ENCODE data around the gene SPTLC2.
"Not testable (repeated sequence)": the region's sequence is repeated elsewhere in the genome, so short reads cannot be mapped to it uniquely, and the experiment has no call there.

SPTLC2 gene

DNA sequence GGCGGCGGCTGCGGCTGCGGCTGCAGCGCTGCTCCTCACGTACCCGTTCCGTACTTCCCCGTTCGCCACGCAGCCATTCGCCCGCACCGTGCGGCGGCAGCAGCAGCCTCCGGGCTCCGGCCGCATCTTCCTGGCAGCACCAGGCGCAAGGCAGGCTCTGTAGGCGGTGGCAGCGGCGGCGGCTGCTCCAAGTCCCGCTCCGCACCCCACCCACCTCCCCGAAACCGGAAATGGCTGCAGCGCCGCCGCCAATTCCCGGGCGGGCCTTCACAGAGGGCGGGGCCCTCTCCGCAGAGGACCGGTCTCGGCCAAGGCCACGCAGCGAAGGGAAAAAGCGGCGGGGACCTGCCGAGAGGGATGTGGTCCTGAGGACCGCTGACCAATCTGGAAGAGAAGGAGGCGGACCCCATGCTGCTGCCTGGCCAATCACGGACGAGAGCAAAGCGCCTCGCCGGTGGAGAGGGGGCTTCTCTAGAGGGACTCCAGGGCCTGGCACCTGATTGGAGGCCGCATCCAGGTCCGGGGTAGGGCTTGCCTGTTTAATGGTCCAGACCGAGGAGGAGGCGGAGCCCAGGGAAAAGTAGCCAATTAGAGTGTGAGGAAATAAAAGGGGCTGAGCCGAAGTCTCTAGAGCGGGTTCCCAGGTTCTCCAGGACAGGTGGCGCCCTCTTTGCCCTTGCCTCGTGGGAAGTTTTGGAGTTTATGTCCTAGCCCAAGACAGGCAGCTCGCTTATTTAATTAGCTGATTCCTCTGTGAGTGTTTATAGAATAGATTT, at the start of gene SPTLC2:
TSS of gene SPTLC2 (minus strand) at position 184 of the 776 bp plus-strand sequence. CDS start at position 126, 58 bp downstream.
- DNase-seq = peak; percentile 99

GRCh38 chr14:77663293-77663692, 46.9 kb upstream of the SPTLC2 start:
- DNase-seq = no peak

DNA sequence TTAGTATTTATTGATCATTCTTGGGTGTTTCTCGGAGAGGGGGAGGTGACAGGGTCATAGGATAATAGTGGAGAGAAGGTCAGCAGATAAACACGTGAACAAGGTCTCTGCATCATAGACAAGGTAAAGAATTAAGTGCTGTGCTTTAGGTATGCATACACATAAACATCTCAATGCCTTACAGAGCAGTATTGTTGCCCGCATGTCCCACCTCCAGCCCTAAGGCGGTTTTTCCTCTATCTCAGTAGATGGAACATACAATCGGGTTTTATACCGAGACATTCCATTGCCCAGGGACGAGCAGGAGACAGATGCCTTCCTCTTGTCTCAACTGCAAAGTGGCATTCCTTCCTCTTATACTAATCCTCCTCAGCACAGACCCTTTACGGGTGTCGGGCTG, 45.1 kb upstream of the SPTLC2 start:
- DNase-seq = not testable (repeated sequence)

DNA sequence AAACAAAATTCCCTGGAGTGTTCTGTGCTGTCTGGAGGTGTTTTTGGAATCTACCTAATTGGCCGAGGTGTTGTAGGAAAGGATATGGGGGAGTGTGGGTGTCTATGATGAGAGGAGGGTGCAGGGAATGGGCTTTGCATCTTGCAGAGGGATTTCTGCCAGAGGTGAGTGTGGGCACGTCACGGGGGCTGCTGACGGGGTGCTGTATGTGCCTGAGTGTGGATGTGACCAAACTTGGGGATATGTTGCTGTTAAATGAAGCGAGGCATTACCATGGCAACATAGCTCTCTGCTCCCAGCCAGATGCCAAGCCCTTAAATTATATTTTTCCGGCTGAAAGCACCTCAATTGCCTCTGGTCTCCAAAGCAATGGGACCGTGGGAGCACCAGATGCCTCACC, 44.3 kb upstream of the SPTLC2 start:
- no peak for DNase-seq

- no peak for DNase-seq
These were observed 43.4 kb upstream of the SPTLC2 start for GRCh38 chr14:77659831-77660230.

DNA sequence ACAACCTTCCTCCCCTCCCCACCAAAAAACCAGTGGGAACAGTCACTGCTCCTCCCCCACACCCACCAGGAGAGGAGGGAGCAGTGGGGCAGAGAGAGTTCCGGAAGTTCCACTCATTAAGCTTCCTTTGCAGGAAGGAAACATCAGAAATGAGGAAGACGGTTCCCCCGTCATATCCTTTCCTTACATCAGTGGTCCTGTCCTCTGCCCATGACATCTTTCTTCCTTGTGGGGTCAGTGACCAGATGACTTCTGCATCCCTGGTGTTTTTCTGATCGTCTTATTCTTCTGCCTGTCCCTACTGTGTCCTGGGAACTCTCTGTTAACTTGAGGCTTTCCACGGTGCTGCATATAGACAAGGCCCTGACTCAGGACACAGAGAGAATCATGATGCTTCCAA, 40.8 kb upstream of the SPTLC2 start:
- DNase-seq = no peak

DNA sequence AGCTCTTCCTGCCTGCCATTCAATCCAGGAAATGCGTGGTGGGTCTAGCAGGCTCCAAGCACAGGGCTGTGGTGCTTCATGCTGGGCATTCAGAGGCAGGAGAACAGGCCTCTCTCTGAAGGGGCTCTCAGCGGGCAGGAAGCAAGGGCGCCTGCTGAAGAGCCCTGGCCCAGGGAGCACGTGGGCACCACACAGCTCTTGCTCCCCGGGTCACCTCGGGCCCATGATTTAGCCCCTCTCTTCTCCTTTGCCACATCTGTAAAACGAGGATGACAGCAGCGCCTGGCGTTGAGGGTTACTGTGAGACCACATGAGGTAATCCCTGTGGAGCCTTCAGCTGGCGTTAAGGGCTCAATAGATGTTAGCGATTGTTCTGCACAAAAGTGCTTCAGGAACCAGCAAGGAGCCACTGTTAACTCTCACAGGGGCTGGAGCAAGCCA, 37.6 kb upstream of the SPTLC2 start:
- DNase-seq = peak; percentile 34 to 51

DNA sequence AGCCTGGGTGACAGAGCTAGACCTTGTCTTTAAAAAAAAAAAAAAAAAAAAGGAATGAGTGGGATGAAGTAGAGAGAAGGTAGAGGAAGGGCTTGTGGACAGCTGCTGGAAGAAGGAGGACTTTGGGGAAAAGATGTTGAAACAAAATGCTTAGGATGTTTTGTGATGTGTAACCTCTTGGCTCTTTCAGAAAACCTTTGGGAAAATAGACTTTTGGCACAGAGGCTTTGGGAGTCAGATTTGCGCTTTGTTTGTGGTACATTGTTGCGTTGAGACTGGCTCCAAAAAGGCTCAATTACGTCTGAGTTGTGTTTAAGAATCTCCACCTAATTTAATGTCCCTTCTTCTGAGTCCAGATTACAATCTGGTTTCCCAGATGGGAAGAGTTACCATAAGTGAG, 32.9 kb upstream of the SPTLC2 start:
- no peak for DNase-seq

DNA sequence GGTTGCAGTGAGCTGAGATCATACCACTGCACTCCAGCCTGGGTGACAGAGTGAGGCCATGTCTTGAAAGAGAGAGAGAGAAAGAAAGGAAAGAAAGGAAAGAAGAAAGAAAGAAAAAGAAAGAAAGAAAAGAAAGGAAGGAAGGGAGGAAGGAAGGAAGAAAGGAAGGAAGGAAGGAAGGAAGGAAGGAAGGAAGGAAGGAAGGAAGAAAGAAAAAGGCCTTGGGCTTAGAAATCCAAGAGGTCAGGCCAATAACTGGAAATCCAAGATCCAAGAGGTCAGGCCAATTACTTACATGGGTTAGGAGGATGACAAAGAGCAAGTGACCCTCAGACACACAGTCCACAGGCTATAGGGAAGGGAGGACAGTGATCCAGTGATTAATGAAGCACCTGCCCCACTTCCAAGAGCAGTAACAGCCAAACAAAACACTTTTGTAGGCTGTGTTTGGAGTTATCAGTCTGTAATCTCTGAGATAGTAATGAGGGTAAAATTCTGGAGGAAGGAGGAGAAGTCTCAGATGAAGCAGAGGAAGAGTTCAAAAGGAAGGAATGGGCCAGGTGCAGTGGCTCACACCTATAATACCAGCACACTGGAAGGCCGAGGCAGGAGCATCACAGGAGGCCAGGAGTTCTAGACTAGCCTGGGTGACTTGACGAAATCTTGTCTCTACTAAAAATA, 32.2 kb upstream of the SPTLC2 start:
- DNase-seq = no peak

- DNase-seq = no peak
These were observed 31.4 kb upstream of the SPTLC2 start for GRCh38 chr14:77647853-77648252.

DNA sequence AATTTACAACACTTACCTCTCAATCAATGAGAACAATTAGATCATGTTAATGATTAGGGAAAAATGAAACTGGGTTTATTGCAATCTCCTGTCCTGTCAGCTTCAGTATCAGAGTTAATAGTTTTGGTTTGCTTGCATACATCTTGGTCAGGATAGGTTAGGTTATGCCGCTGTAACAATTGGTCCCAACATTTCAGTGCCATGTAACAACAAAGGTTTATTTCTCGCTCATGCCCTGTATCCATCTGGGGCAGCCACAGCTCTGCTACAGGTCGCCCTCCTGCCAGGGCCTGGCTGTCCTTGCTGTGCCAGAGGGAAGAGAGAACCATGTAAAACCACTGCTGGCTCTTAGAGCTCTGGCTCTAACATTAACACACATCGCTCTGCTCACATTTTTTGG, 30.5 kb upstream of the SPTLC2 start:
- no peak for DNase-seq

GRCh38 chr14:77645520-77646230, 29.2 kb upstream of the SPTLC2 start:
- DNase-seq = no peak

DNA sequence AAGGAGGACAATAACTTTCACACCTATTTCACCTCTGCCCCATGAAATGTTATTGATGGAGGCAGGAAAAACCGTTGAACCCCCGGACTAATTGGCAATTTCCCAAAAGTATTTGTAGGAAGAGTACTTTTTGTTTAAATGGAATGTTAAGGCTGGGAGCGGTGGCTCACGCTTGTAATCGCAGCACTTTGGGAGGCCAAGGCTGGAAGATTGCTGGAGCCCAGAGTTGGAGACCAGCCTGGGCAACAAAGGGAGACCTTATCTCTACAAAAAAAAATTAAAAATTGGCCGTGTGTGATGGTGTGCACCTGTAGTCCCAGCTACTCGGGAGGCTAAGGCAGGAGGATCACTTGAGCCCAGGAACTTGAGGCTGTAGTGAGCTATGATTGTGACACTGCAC, 26.0 kb upstream of the SPTLC2 start:
- no peak for DNase-seq

GRCh38 chr14:77641534-77642341, 25.3 kb upstream of the SPTLC2 start:
- no peak for DNase-seq

- DNase-seq = no peak
These were observed 24.5 kb upstream of the SPTLC2 start for GRCh38 chr14:77640756-77641533.

- DNase-seq = no peak
These were observed 22.3 kb upstream of the SPTLC2 start for GRCh38 chr14:77638771-77639171.

DNA sequence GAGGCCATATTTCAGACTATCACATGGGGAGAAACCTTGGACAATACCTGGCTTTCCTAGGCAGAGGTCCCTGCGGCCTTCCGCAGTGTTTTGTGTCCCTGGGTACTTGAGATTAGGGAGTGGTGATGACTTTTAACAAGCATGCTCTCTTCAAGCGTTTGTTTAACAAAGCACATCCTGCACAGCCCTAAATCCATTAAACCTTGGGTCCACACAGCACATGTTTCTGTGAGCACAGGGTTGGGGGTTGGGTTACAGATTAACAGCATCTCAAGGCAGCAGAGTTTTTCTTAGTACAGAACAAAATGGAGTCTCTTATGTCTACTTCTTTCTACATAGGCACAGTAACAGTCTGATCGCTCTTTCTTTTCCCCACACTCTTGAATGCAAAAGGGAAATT, 19.4 kb upstream of the SPTLC2 start:
- not testable (repeated sequence) for DNase-seq

DNA sequence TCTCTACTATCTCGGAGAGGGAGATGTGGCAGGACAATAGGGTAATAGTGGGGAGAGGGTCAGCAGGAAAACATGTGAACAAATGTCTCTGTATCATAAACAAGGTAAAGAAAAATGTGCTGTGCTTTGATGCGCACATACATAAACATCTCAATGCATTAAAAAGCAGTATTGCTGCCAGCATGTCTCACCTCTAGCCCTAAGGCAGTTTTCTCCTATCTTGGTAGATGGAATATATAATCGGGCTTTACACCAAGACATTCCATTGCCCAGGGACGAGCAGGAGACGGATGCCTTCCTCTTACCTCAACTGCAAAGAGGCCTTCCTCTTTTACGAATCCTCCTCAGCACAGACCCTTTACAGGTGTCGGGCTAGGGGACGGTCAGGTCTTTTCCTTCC, 19.0 kb upstream of the SPTLC2 start:
- not testable (repeated sequence) for DNase-seq

GRCh38 chr14:77630111-77630510, 13.7 kb upstream of the SPTLC2 start:
- no peak for DNase-seq

- no peak for DNase-seq
These were observed 8.9 kb upstream of the SPTLC2 start for GRCh38 chr14:77625360-77625759.

DNA sequence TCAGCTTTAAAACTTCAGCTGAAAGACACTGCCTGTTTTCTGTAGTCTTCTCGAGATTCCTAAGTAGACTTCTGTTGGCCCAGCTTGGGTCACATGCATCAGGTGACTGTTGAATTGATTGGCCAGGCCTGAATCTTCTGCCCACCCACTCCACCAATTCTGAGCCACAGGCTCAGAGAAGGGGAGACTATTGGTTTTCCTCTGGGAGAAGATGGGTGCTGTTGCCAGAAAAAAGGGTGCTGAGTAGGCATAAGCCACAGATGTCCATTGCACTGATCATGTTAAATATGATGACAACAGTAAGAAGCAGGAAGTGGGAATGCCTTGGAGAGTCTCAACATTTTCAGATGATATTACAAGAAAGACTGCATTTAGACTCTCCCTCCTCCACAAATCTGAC, 6.8 kb upstream of the SPTLC2 start:
- DNase-seq = no peak

DNA sequence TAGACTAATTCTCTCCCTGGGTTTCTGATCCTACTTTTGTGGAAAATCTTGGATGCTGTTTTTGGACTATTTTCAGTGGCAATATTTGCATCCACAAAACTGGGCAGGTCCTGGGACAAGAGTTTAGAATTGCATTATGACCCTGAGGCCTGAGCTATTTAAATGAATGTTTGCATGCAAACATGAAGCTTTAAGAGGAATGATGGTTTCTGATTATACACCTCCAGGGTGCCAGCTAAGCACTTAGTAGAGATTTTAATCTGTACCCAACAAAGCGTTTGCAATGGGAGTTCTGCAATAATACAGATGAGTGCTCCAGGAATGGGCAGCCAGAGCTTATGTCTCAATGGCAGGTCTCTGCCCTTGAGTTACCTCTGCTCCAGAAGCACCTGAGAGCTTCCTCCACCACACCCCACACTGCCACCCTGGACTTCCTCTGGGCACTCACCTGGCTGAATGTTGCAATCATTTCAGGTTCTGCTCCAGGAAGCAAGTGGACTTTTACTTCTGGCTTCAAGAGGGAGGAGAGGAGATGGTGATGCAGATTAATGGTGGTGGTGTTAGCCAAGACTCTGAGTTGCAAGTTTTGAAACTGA, 6.0 kb upstream of the SPTLC2 start:
- DNase-seq = no peak
